ENCODE results near the gene HSH2D. TPM values are rescaled to one million over a fixed set of nuclear protein-coding genes. Genes with fewer than 3 reads are reported as not detected.
A peak's percentile ranks its signal among the peaks of the same experiment; 100 is the strongest.
"Not testable (repeated sequence)": the region's sequence is repeated elsewhere in the genome, so short reads cannot be mapped to it uniquely, and the experiment has no call there.

The HSH2D gene
- total RNA-seq, 2 donors from 2014 or later = 18.8 to 24.3 TPM

DNA sequence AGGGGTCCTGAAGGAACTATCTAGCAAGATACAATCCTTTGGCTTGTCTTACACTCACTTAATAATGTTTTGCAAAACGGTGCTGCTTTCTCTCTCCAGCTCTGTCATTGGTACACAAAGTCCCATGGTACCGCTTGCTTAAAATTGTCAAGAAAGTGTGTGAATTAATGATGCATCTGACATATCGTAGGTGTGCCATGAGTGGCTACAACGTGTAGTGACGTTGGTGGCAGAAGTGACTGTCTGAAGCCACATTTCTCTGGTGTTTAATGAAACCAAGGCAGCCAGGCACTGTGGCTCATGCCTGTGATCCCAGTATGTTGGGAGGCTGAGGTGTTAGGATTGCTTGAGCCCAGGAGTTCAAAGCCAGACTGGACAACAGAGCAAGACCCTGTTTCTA lies 2.6 kb downstream of the HSH2D start:
- no peak for DNase-seq
- ATAC-seq = no peak
- intact Hi-C loops (cut with DNase I, micrococcal nuclease) = no loop called here

DNA sequence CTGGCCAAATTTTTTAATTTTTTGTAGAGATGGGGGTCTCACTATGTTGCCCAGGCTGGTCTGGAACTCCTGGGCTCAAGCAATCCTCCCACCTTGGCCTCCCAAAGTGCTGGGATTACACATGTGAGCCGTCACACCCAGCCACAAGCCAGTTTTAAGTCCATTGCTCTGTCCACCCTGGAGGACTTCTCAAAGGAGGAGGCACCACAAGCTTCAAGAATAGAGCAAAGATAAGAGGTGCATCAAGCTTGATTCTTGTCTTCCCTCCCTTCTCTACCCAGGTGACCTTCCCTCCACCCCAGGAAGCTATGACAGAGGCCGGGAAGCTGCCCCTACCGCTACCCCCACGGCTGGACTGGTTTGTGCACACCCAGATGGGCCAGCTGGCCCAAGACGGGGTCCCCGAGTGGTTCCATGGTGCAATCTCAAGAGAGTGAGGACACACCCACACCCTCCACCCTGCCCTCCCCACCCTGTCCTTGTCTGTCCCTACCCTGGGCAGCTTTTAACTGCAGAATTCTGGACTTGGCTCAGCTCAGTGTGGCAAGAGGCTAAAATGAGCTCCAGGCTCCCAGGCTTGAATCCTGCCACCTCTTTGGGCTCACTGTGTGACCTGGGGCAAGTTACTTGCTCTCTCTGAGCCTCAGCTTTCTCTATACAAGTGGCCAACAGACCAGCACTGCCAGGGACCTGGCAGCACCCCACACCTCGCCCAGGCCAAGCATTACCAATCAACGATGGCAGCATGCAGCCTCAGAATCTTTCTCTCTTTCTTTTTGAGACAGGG lies 5.2 kb downstream of the HSH2D start:
- no peak for DNase-seq
- intact Hi-C loops (cut with DNase I, micrococcal nuclease) = no loop called here
- peak; percentile 46 for ATAC-seq

DNA sequence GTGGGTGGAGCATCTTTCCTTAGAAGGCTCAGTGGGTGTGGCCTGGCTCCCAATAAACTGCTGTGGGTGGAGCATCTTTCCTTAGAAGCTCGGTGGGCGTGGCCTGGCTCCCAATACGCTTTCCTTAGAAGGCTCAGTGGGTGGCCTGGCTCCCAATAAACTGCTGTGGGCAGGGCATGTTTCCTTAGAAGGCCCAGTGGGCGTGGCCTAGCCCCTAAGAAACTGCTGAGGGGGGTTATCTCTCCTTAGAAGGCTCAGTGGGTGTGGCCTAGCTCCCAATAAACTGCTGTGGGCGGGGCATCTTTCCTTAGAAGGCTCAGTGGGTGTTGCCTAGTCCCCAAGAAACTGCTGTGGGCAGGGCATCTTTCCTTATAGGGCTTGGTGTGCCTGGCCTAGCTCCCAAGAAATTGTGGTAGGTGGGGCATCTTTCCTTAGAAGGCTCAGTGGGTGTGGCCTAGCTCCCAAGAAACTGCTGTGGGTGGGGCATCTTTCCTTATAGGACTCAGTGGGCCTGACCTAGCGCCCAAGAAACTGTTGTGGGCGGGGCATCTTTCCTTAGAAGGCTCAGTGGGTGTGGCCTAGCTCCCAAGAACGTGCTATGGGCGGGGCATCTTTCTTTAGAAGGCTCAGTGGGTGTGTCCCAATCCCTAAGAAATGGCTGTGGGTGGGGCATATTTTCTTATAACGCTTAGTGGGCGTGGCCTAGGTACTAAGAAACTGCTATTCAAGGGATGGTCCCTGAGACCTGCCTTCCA lies 10.3 kb downstream of the HSH2D start:
- DNase-seq (peak in 1 of 2 donors; percentile 30), ATAC-seq (peak; percentile 44)
- intact Hi-C loops (cut with DNase I, micrococcal nuclease) = no loop called here

GRCh38 chr19:16154557-16154956 lies 11.1 kb downstream of the HSH2D start:
- no peak for ATAC-seq
- intact Hi-C loops (cut with DNase I, micrococcal nuclease) = no loop called here
- no peak for DNase-seq

DNA sequence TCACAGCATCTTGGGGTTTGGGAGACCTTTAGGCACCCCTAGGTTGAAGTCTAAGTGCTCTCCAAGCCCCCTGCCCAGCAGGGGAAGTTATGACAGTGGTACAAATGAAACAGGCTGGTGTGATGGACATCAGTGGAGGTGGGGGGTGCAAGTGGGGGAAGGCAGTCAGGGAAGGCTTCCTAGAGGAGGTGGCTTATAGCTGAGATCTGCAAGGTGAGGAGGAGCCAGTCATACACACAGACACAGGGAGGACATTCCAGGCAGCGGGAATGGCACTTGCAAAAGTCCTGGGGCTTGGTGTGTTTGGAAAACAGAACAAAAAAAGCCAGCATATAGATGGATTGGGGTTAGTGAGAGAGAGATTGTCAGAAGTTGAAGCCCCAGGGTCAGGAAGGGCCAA lies 11.6 kb downstream of the HSH2D start:
- intact Hi-C loops (cut with DNase I, micrococcal nuclease) = no loop called here
- no peak for ATAC-seq
- DNase-seq = no peak

- intact Hi-C loops (cut with DNase I, micrococcal nuclease) = no loop called here
- DNase-seq (no peak), ATAC-seq (no peak)
These were observed 13.4 kb downstream of the HSH2D start for GRCh38 chr19:16156904-16157303.

- DNase-seq = no peak
- intact Hi-C loops (cut with DNase I, micrococcal nuclease) = no loop called here
- ATAC-seq = no peak
These were observed 14.1 kb downstream of the HSH2D start for GRCh38 chr19:16157601-16158000.

GRCh38 chr19:16159655-16160054 lies 16.2 kb downstream of the HSH2D start:
- intact Hi-C loops (cut with DNase I, micrococcal nuclease) = no loop called here
- ATAC-seq (no peak), DNase-seq (no peak)

DNA sequence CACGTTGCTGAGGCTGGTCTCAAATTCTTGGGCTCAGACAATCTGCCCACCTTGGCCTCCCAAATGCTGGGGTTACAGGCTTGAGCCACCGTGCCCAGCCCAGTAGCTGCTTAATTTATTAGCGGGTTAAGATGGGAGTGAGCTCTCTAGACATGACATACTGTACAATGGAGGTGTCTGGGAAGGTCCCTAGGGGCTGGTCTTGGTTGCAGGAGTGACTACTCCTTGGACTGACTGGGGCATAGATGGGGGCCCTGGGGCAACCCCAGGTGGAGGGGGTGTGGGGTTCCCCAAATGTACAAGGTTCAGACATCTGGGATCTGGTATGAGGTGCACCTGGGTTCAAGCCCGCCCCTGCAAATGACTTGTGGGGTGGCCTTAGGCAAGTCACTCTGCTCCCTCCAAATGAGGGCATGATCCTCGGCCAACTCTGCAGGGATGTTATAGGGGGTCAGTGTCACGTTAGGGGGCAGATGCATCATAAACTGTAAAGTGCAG lies 17.0 kb downstream of the HSH2D start:
- ATAC-seq (no peak), DNase-seq (no peak)
- intact Hi-C loops (cut with DNase I, micrococcal nuclease) = no loop called here

- no peak for DNase-seq
- intact Hi-C loops (cut with DNase I, micrococcal nuclease) = no loop called here
- ATAC-seq = peak; percentile 52
These were observed 17.6 kb downstream of the HSH2D start for GRCh38 chr19:16160943-16161560.

DNA sequence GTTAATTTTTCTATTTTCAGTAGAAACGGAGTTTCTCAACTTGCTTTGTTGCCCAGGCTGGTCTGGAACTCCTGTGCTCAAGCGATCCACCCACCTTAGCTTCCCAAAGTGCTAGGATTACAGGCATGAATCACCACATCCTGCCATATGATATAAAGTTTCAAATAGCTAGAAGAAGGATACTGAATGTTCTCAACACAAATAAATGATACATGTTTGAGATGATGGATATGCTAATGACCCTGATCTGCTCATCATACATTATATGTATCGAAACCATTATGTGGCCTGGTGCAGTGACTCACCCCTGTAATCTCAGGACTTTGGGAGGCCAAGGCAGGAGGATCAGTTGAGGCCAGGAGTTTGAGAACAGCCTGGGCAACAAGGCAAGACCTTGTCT lies 18.4 kb downstream of the HSH2D start:
- intact Hi-C loops (cut with DNase I, micrococcal nuclease) = no loop called here
- no peak for DNase-seq
- ATAC-seq = peak; percentile 22

GRCh38 chr19:16164222-16164890 lies 20.9 kb downstream of the HSH2D start:
- peak in 1 of 2 donors; percentile 26 for DNase-seq

GRCh38 chr19:16166417-16166816 lies 22.9 kb downstream of the HSH2D start:
- ATAC-seq = no peak
- no peak for DNase-seq
- intact Hi-C loops (cut with DNase I, micrococcal nuclease) = no loop called here

More at GRCh38 chr19:16164222-16164890, 20.9 kb downstream of the HSH2D start:
- ATAC-seq = peak; percentile 78
- intact Hi-C loops (cut with DNase I, micrococcal nuclease) = no loop called here

DNA sequence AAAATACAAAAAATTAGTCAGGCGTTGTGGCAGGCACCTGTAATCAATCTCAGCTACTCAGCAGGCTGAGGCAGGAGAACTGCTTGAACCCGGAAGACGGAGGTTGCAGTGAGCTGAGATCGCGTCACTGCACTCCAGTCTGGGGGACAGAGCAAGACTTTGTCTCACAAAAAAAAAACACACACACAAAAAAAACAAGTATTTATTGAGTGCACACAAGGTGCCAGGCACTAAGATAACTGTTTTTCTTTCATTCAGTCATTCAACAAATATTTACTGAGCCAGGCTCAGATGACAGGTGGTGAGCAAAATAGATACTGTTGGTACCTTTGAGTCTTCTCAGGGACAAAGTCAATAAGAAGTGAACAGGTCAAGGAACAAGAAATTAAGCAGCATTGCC lies 23.6 kb downstream of the HSH2D start:
- intact Hi-C loops (cut with DNase I, micrococcal nuclease) = no loop called here
- no peak for DNase-seq
- no peak for ATAC-seq

DNA sequence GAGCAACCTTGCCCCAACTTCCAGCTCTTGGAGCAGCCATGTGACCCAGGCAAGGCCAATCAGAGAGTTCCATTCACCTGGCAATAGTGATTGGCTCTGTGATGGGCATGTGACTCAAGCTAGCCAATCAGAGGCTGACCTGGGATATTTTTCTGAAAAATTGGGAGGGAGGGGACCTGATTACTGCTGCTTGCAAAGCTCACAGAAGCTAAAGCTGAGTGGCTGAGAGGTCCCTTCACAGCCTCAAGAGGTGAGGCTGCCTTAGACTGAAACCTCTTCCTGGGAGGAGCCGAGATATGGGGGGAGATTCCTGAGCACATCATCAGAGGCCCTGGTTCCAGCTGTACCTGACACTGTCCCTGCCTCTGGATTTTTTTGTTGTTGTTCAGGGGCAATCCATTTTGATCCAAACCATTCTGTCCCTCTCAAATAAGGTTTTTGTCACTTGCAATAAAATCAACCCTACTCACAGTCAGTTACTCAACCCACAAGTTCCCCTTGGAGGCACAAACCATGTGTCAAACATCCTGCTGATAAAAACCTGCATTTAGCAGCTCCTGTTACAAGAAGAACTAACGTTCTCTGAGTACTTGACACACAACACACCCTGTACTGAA lies 25.1 kb downstream of the HSH2D start:
- intact Hi-C loops (cut with DNase I, micrococcal nuclease) = no loop called here
- ATAC-seq = no peak
- no peak for DNase-seq

GRCh38 chr19:16170134-16170533 lies 26.6 kb downstream of the HSH2D start:
- intact Hi-C loops (cut with DNase I, micrococcal nuclease) = no loop called here

GRCh38 chr19:16175954-16176353 lies 32.5 kb downstream of the HSH2D start:
- DNase-seq (no peak), ATAC-seq (no peak)
- intact Hi-C loops (cut with DNase I, micrococcal nuclease) = no loop called here

More at GRCh38 chr19:16170134-16170533, 26.6 kb downstream of the HSH2D start:
- DNase-seq = no peak
- ATAC-seq = no peak

GRCh38 chr19:16178866-16179265 lies 35.4 kb downstream of the HSH2D start:
- intact Hi-C loops (cut with DNase I, micrococcal nuclease); DNase-seq; ATAC-seq: not testable (repeated sequence)

- ATAC-seq = no peak
- intact Hi-C loops (cut with DNase I, micrococcal nuclease) = loop anchor here (5.0 to 10.0 kb wide), 3 partner anchors 138 to 548 kb away; no protein-coding TSS in a partner anchor
- no peak for DNase-seq
These were observed 37.1 kb downstream of the HSH2D start for GRCh38 chr19:16180611-16181010.

All from left colon (tissue), 2 donors.